Measurements from ENCODE around the gene TOMM40. TPM values are rescaled to one million over a fixed set of nuclear protein-coding genes. Genes with fewer than 3 reads are reported as not detected.

The TOMM40 gene
- total RNA-seq, 1 donor from 2014 or later: 80.6 TPM

DNA sequence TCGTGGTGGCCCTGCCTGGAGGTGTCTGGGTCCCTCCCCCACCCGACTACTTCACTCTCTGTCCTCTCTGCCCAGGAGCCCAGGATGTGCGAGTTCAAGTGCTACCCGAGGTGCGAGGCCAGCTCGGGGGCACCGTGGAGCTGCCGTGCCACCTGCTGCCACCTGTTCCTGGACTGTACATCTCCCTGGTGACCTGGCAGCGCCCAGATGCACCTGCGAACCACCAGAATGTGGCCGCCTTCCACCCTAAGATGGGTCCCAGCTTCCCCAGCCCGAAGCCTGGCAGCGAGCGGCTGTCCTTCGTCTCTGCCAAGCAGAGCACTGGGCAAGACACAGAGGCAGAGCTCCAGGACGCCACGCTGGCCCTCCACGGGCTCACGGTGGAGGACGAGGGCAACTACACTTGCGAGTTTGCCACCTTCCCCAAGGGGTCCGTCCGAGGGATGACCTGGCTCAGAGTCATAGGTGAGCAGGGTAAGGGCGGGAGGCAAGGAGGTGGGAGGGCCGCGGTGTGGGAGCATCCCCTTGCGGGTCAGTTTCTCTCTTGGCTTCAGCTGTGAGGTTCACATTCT, 25.8 kb upstream of the TOMM40 start:
- H3K4me3 Mint-ChIP-seq: no peak overlapping the region
- CTCF ChIA-PET: no interaction called here
- H3K27ac Mint-ChIP-seq: no peak overlapping the region
- POLR2A ChIA-PET: no interaction called here
- no peak for DNase-seq
- H3K4me1 Mint-ChIP-seq: no peaks in the 10 kb centered on the region
- H3K27me3 Mint-ChIP-seq: peaks cover 7% of the 10 kb centered on the region
- intact Hi-C loops (cut with micrococcal nuclease): no loop called here
- no peaks in the 10 kb centered on the region for H3K36me3 Mint-ChIP-seq (ENCODE audit: low read depth)
- H3K9me3 Mint-ChIP-seq: no peaks in the 10 kb centered on the region
- no peak for ATAC-seq (ENCODE audit: low read depth)
- TF ChIP-seq, protein P1, sequence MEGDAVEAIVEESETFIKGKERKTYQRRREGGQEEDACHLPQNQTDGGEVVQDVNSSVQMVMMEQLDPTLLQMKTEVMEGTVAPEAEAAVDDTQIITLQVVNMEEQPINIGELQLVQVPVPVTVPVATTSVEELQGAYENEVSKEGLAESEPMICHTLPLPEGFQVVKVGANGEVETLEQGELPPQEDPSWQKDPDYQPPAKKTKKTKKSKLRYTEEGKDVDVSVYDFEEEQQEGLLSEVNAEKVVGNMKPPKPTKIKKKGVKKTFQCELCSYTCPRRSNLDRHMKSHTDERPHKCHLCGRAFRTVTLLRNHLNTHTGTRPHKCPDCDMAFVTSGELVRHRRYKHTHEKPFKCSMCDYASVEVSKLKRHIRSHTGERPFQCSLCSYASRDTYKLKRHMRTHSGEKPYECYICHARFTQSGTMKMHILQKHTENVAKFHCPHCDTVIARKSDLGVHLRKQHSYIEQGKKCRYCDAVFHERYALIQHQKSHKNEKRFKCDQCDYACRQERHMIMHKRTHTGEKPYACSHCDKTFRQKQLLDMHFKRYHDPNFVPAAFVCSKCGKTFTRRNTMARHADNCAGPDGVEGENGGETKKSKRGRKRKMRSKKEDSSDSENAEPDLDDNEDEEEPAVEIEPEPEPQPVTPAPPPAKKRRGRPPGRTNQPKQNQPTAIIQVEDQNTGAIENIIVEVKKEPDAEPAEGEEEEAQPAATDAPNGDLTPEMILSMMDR (IDR thresholded peaks at IDR 0.05): no peak

DNA sequence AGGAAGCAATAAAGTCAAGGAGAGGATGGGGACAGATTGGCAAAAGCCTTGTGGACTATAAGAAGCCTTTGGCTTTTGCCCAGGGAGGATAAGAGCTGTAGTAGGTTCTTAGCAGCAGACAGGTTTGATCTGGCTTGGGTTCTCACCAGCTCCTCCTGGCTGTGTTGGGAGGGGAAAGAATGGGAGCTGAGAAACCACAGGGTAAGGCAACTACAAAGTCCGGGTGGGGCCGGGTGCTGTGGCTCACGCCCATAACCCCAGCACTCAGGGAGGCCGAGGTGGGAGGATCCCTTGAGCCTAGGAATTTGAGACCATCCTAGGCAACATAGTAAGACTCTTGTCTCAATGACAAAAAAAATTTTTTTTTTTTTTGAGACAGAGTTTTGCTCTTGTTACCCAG, 24.4 kb upstream of the TOMM40 start:
- POLR2A ChIA-PET: no interaction called here
- intact Hi-C loops (cut with micrococcal nuclease): no loop called here
- Mint-ChIP-seq H3K27me3 (peaks cover 7% of the 10 kb centered on the region), H3K36me3 (ENCODE audit: low read depth) (no peaks in the 10 kb centered on the region), H3K4me1 (no peaks in the 10 kb centered on the region), H3K9me3 (no peaks in the 10 kb centered on the region), H3K4me3 (no peak overlapping the region), H3K27ac (no peak overlapping the region)
- ATAC-seq (ENCODE audit: low read depth) (no peak), DNase-seq (no peak)
- TF ChIP-seq, protein P1 (IDR thresholded peaks at IDR 0.05): no peak
- CTCF ChIA-PET: no interaction called here

DNA sequence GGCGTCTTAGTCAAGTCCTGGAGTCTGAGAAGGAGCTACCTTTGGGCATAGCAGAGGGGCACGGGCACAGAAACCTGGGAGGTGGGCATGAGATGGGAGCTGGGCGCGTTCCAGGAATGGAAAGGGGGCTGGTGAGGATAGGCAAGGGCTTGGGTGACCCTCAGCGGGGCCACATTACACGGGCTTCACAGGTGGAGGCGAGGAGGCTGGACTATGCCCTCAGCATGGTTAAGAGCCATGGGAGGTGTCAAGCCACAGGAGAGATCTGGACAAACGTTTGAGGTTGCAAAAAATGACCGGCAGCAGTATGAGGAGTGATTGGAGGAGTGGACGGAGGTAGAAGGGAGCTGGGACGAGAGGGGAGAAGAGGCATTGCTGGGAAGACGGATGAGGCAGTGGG, 23.5 kb upstream of the TOMM40 start:
- POLR2A ChIA-PET: no interaction called here
- TF ChIP-seq, protein P1 (IDR thresholded peaks at IDR 0.05): no peak
- Mint-ChIP-seq H3K27me3 (peaks cover 7% of the 10 kb centered on the region), H3K4me3 (no peak overlapping the region), H3K27ac (no peak overlapping the region), H3K4me1 (no peaks in the 10 kb centered on the region), H3K36me3 (ENCODE audit: low read depth) (no peaks in the 10 kb centered on the region), H3K9me3 (no peaks in the 10 kb centered on the region)
- DNase-seq (no peak), ATAC-seq (ENCODE audit: low read depth) (no peak)
- CTCF ChIA-PET: no interaction called here
- intact Hi-C loops (cut with micrococcal nuclease): no loop called here

DNA sequence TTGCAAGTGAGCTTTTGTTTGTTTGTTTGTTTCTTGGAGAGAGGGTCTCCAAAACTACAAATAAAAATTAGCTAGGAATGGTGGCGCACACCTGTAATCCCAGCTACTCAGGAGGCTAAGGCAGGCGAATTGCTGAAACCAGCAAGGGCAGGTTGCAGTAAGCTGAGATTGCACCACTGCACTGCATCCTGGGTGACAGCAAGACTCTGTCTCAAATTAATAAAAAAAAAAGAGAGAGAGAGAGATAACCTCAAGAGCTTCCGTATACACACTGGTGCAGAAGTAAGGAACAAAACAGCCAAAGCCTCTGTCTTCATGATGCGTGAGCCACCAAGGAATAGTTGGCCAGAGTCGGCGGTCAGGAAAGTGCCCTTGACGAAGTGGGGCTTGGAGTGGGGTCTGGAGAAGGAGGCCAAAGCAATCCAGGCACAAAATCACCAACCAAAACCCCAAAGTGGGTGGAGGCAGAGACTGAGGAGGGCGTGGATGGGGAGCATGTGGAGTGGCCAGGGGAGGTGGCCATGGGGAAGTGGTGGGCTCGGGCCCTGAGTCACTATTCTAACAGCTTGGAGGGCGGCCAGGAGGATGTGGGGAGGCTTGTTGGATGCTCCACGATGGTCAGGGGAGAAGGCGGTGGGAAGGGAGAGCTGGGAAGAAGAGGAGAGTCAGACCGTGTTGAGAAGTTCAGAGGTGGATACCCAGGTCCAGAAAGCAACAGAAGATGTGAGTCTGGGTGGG, 21.2 kb upstream of the TOMM40 start:
- H3K27me3 Mint-ChIP-seq: peaks cover 10% of the 10 kb centered on the region
- ATAC-seq (ENCODE audit: low read depth): no peak
- DNase-seq: no peak
- ChIA-PET CTCF (no interaction called here), POLR2A (no interaction called here)
- no peak overlapping the region for H3K27ac Mint-ChIP-seq
- TF ChIP-seq, protein P1 (IDR thresholded peaks at IDR 0.05): no peak
- intact Hi-C loops (cut with micrococcal nuclease): no loop called here
- H3K4me3 Mint-ChIP-seq: no peak overlapping the region
- no peaks in the 10 kb centered on the region for H3K9me3 Mint-ChIP-seq
- no peaks in the 10 kb centered on the region for H3K36me3 Mint-ChIP-seq (ENCODE audit: low read depth)
- H3K4me1 Mint-ChIP-seq: no peaks in the 10 kb centered on the region

DNA sequence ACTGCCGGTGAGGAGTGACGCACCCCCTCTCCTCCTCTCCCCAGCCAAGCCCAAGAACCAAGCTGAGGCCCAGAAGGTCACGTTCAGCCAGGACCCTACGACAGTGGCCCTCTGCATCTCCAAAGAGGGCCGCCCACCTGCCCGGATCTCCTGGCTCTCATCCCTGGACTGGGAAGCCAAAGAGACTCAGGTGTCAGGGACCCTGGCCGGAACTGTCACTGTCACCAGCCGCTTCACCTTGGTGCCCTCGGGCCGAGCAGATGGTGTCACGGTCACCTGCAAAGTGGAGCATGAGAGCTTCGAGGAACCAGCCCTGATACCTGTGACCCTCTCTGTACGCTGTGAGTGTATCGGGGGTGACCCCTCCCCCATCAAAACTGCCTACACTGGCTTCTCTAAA, 19.2 kb upstream of the TOMM40 start:
- ATAC-seq (ENCODE audit: low read depth) (no peak), DNase-seq (no peak)
- H3K36me3 Mint-ChIP-seq (ENCODE audit: low read depth): no peaks in the 10 kb centered on the region
- no peaks in the 10 kb centered on the region for H3K9me3 Mint-ChIP-seq
- H3K27ac Mint-ChIP-seq: no peak overlapping the region
- TF ChIP-seq, protein P1 (IDR thresholded peaks at IDR 0.05): no peak
- POLR2A ChIA-PET: no interaction called here
- H3K4me3 Mint-ChIP-seq: no peak overlapping the region
- no peaks in the 10 kb centered on the region for H3K4me1 Mint-ChIP-seq
- intact Hi-C loops (cut with micrococcal nuclease): no loop called here
- CTCF ChIA-PET: no interaction called here
- H3K27me3 Mint-ChIP-seq: peaks cover 7% of the 10 kb centered on the region
